ENCODE measurements around the gene SLC35G6.
"Not testable (repeated sequence)": the region's sequence is repeated elsewhere in the genome, so short reads cannot be mapped to it uniquely, and the experiment has no call there.

DNA sequence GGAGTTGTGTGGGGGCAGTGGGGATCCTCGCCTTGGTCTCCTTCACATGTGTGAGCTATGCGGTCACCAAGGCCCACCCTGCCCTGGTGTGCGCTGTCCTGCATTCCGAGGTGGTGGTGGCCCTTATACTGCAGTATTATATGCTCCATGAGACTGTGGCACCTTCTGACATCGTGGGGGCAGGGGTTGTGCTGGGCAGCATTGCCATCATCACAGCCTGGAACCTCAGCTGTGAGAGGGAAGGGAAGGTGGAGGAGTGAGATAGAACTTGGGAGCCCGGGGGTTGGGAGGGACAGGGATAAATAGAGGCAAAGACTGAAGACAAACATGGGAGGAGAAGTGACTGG is 1.5 kb downstream of the SLC35G6 start:
- TF ChIP-seq POLR2A (IDR thresholded peaks at IDR 0.05) = not testable (repeated sequence)
- TF ChIP-seq, protein P1, sequence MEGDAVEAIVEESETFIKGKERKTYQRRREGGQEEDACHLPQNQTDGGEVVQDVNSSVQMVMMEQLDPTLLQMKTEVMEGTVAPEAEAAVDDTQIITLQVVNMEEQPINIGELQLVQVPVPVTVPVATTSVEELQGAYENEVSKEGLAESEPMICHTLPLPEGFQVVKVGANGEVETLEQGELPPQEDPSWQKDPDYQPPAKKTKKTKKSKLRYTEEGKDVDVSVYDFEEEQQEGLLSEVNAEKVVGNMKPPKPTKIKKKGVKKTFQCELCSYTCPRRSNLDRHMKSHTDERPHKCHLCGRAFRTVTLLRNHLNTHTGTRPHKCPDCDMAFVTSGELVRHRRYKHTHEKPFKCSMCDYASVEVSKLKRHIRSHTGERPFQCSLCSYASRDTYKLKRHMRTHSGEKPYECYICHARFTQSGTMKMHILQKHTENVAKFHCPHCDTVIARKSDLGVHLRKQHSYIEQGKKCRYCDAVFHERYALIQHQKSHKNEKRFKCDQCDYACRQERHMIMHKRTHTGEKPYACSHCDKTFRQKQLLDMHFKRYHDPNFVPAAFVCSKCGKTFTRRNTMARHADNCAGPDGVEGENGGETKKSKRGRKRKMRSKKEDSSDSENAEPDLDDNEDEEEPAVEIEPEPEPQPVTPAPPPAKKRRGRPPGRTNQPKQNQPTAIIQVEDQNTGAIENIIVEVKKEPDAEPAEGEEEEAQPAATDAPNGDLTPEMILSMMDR (IDR thresholded peaks at IDR 0.05) = not testable (repeated sequence)

All from breast epithelium (tissue), 3 donors.